H9 (cell line): ENCODE measurements around the gene ASB10. TPM values are rescaled to one million over a fixed set of nuclear protein-coding genes. Genes with fewer than 3 reads are reported as not detected.
A peak's percentile ranks its signal among the peaks of the same experiment; 100 is the strongest.

Experiments used
- DNase-seq: peaks from one replicate; pipeline ENCODE4 v3.0.0-alpha.2; 2017
- H2AFZ ChIP-seq: one replicate; pipeline ENCODE4 v1.6.1; 2013; ENCODE audit warnings: mild to moderate bottlenecking, low read length, control low read depth, moderate library complexity
- H2AK5ac ChIP-seq: 2 replicates; pipeline ENCODE4 v1.6.1; 2013; ENCODE audit warnings: low read length, control low read depth, mixed read lengths; ENCODE audit not compliant: insufficient read length
- H2BK120ac ChIP-seq: one replicate; pipeline ENCODE4 v1.6.1; 2013; ENCODE audit warnings: low read depth, mild to moderate bottlenecking, low read length, control low read depth, inconsistent platforms; ENCODE audit not compliant: poor library complexity, severe bottlenecking
- H2BK12ac ChIP-seq: 2 replicates; pipeline ENCODE4 v1.6.1; 2013; ENCODE audit warnings: low read length, control low read depth, mixed read lengths, low read depth; ENCODE audit not compliant: insufficient read length
- H2BK15ac ChIP-seq: 2 replicates; pipeline ENCODE4 v1.6.1; 2013; ENCODE audit warnings: low read depth, low read length, control low read depth
- H2BK20ac ChIP-seq: one replicate; pipeline ENCODE4 v1.6.1; 2013; ENCODE audit warnings: low read depth, mild to moderate bottlenecking, low read length, control low read depth, inconsistent platforms; ENCODE audit not compliant: poor library complexity, severe bottlenecking
- H2BK5ac ChIP-seq: 2 replicates; pipeline ENCODE4 v1.6.1; 2013; ENCODE audit warnings: low read length, control low read depth, mixed read lengths; ENCODE audit not compliant: insufficient read length
- H3K14ac ChIP-seq: 2 replicates; pipeline ENCODE4 v1.6.1; 2013; ENCODE audit warnings: low read length, control low read depth; ENCODE audit not compliant: insufficient read depth
- H3K18ac ChIP-seq: 2 replicates; pipeline ENCODE4 v1.6.1; 2013; ENCODE audit warnings: low read depth, mild to moderate bottlenecking, mixed read lengths, low read length, control low read depth; ENCODE audit not compliant: insufficient read length
- H3K23ac ChIP-seq: 2 replicates; pipeline ENCODE4 v1.6.1; 2013; ENCODE audit warnings: low read length, control low read depth, mixed read lengths, low read depth; ENCODE audit not compliant: insufficient read length
- H3K23me2 ChIP-seq: 2 replicates; pipeline ENCODE4 v1.6.1; 2013; ENCODE audit warnings: low read depth, mild to moderate bottlenecking, mixed read lengths, low read length, control low read depth; ENCODE audit not compliant: insufficient read length, poor library complexity, severe bottlenecking
- H3K27ac ChIP-seq: 2 replicates; pipeline ENCODE4 v1.5.1; 2013; ENCODE audit warnings: low read length, control low read depth, mixed read lengths, low read depth; ENCODE audit not compliant: insufficient read length
- H3K27me3 ChIP-seq: 2 replicates; pipeline ENCODE4 v1.6.1; 2013; ENCODE audit warnings: low read length, control low read depth, inconsistent platforms; ENCODE audit not compliant: insufficient read depth
- H3K4ac ChIP-seq: 2 replicates; pipeline ENCODE4 v1.6.1; 2013; ENCODE audit warnings: low read depth, mild to moderate bottlenecking, control low read depth, inconsistent platforms, low read length, moderate library complexity
- H3K4me1 ChIP-seq: 2 replicates; pipeline ENCODE4 v1.6.1; 2013; ENCODE audit warnings: low read length, control low read depth, inconsistent platforms; ENCODE audit not compliant: insufficient read depth
- H3K4me2 ChIP-seq: 2 replicates; pipeline ENCODE4 v1.6.1; 2013; ENCODE audit warnings: low read length, control low read depth, mixed read lengths; ENCODE audit not compliant: insufficient read length, insufficient read depth
- H3K56ac ChIP-seq: 2 replicates; pipeline ENCODE4 v1.6.1; 2013; ENCODE audit warnings: low read depth, mild to moderate bottlenecking, mixed read lengths, low read length, control low read depth; ENCODE audit not compliant: insufficient read length
- H3K79me1 ChIP-seq: 2 replicates; pipeline ENCODE4 v1.6.1; 2013; ENCODE audit warnings: low read depth, mild to moderate bottlenecking, moderate library complexity, low read length, control low read depth, inconsistent platforms; ENCODE audit not compliant: insufficient read depth, poor library complexity, severe bottlenecking
- H3K79me2 ChIP-seq: 2 replicates; pipeline ENCODE4 v1.6.1; 2013; ENCODE audit warnings: low read length, control low read depth, inconsistent platforms; ENCODE audit not compliant: insufficient read depth
- H3K9ac ChIP-seq: 2 replicates; pipeline ENCODE4 v1.6.1; 2013; ENCODE audit warnings: low read length, control low read depth, mixed read lengths; ENCODE audit not compliant: insufficient read length; ENCODE audit errors: extremely low read depth
- H3K9me3 ChIP-seq: one replicate; pipeline ENCODE4 v1.6.1; 2013; ENCODE audit warnings: low read depth, low read length, inconsistent platforms; ENCODE audit not compliant: control insufficient read depth
- H3T11ph ChIP-seq: one replicate; pipeline ENCODE4 v1.6.1; 2013; ENCODE audit warnings: mild to moderate bottlenecking, low read length, control low read depth, inconsistent platforms
- H4K20me1 ChIP-seq: one replicate; pipeline ENCODE4 v1.6.1; 2013; ENCODE audit not compliant: control insufficient read depth, insufficient read length, insufficient read depth
- H4K5ac ChIP-seq: 2 replicates; pipeline ENCODE4 v1.6.1; 2013; ENCODE audit warnings: low read depth, mild to moderate bottlenecking, mixed read lengths, low read length, control low read depth; ENCODE audit not compliant: insufficient read length
- H4K8ac ChIP-seq: replicated peaks from 2 replicates; pipeline ENCODE4 v1.6.1; 2013; ENCODE audit warnings: low read length, control low read depth, mixed read lengths, low read depth; ENCODE audit not compliant: insufficient read length
- H4K91ac ChIP-seq: 2 replicates; pipeline ENCODE4 v1.6.1; 2013; ENCODE audit warnings: low read depth, mild to moderate bottlenecking, moderate library complexity, mixed read lengths, low read length, control low read depth; ENCODE audit not compliant: insufficient read length
- H3K27ac Mint-ChIP-seq, 3 experiments: 2 replicates in 2 of 3; 3 replicates in 1 of 3; pipeline ENCODE4 v1.8.0; 2020 to 2021; ENCODE audit warnings: mixed read lengths in 3 of 3, mild to moderate bottlenecking in 1 of 3, moderate library complexity in 1 of 3
- H3K27me3 Mint-ChIP-seq: 2 replicates; pipeline ENCODE4 v1.8.0; 2021; ENCODE audit warnings: low read depth, mild to moderate bottlenecking, moderate library complexity, mixed read lengths
- H3K36me3 Mint-ChIP-seq, 3 experiments: 2 replicates in 2 of 3; 3 replicates in 1 of 3; pipeline ENCODE4 v1.8.0; 2020 to 2021; ENCODE audit warnings: low read depth in 3 of 3, mixed read lengths in 3 of 3; ENCODE audit not compliant: insufficient read depth in 1 of 3
- H3K4me1 Mint-ChIP-seq, 2 experiments: 2 replicates each; pipeline ENCODE4 v1.8.0; 2020; ENCODE audit warnings: mixed read lengths in 2 of 2
- H3K4me3 Mint-ChIP-seq, 2 experiments: 2 replicates in 1 of 2; 3 replicates in 1 of 2; pipeline ENCODE4 v1.8.0; 2020 to 2021; ENCODE audit warnings: mild to moderate bottlenecking in 2 of 2, mixed read lengths in 2 of 2, moderate library complexity in 1 of 2
- H3K9me3 Mint-ChIP-seq, 2 experiments: 2 replicates in 1 of 2; 3 replicates in 1 of 2; pipeline ENCODE4 v1.8.0; 2020; ENCODE audit warnings: mild to moderate bottlenecking in 2 of 2, mixed read lengths in 2 of 2, moderate library complexity in 1 of 2
- CTCF ChIP-seq: fragments of 200-600 bp; sonication (generic); conservative IDR thresholded peaks from 3 replicates; pipeline ENCODE4 v1.8.0; 2021; ENCODE audit warnings: antibody characterized with exemption, mild to moderate bottlenecking
- WGBS: extraction: QIAGEN DNeasy Blood & Tissue Kit; methylation state at CpG from one replicate; pipeline ENCODE4 v1.1.7; 2013; ENCODE audit warnings: missing lambda C conversion rate, low lambda C conversion rate, mixed read lengths; ENCODE audit not compliant: insufficient read length; ENCODE audit errors: extremely low coverage; 5-methylcytosine and 5-hydroxymethylcytosine counted together
- total RNA-seq: library from RNA; stranded (reverse); gene quantifications from 2 replicates; pipeline ENCODE4 v1.2.1, GENCODE V29; 2021

The ASB10 gene
- total RNA-seq, 1 experiment from 2014 or later, result not detected

DNA sequence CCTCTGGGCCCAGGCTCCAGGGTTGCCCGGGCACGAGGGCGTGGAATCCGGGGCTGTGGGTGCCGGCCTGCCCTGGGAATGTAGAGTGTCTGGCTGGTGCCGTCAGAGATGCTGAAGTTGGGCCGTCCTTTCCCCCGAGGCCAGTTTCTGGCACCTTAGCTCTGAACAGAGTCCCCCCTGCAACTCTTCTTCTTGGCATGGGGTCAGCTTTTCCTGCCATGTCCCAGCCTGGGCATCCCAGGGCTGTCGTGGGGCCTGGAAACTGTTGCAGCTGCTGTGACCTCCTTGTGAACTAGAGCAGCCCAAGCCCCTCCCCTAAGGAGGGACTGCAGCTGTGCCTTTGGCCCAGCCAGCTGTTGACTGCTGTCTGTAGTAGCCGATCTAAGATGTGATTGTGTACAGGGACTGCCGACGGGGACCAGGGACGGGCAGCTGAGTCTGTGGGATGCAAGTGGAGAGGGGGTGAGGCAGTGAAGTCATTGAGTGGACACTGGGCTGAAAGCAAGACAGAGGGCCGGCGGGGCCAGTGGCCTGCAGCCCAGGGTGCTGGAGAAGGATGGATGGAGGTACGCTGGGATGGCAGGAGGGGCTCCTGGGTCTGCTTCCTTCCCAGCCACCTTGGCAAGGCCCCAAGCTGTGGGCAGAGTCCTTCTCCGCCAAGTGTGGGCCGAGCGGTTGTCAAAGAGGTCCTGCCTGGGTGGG lies 55.3 kb downstream of the ASB10 start:
- no peak overlapping the region for H3K4ac ChIP-seq
- no peaks in the 10 kb centered on the region for H3K79me2 ChIP-seq
- H3K56ac ChIP-seq, result no peak overlapping the region
- H2AK5ac ChIP-seq, result no peak overlapping the region
- Mint-ChIP-seq H3K4me3 (no peak overlapping the region), H3K27ac (peak overlapping the region in 1 of 3 experiments; percentile 18; a peak in 2 of 7 replicates), H3K27me3 (peaks cover 4% of the 10 kb centered on the region; the same call in 1 of the 2 replicates), H3K4me1 (peaks cover 3 to 9% of the 10 kb centered on the region in 2 experiments), H3K36me3 (peaks cover 27 to 66% (median 32%) of the 10 kb centered on the region in 3 experiments), H3K9me3 (no peaks in the 10 kb centered on the region; a peak in 2 of 5 replicates)
- no peak overlapping the region for H3K23ac ChIP-seq
- WGBS, result no CpG with 5 or more reads among the region's 19 CpGs
- H3T11ph ChIP-seq, result no peak overlapping the region
- no peak overlapping the region for H2BK15ac ChIP-seq
- no peak for DNase-seq
- no peak overlapping the region for H3K18ac ChIP-seq
- H3K4me2 ChIP-seq, result no peak overlapping the region
- no peaks in the 10 kb centered on the region; the same call in 1 of the 2 replicates for H3K4me1 ChIP-seq
- H3K27me3 ChIP-seq, result no peaks in the 10 kb centered on the region
- H4K20me1 ChIP-seq, result no peaks in the 10 kb centered on the region
- no peak for TF ChIP-seq CTCF
- H2BK12ac ChIP-seq, result no peak overlapping the region
- peaks cover 2% of the 10 kb centered on the region for H3K23me2 ChIP-seq
- H3K79me1 ChIP-seq, result no peaks in the 10 kb centered on the region
- no peak overlapping the region for H3K27ac ChIP-seq
- H3K9me3 ChIP-seq, result no peaks in the 10 kb centered on the region
- H4K5ac ChIP-seq, result no peak overlapping the region
- H2BK5ac ChIP-seq, result no peak overlapping the region
- H3K9ac ChIP-seq, result no peak overlapping the region
- no peak overlapping the region for H2BK20ac ChIP-seq
- H3K14ac ChIP-seq, result no peak overlapping the region
- no peak overlapping the region for H2AFZ ChIP-seq
- no peak overlapping the region for H4K91ac ChIP-seq
- H2BK120ac ChIP-seq, result no peak overlapping the region
- H4K8ac ChIP-seq, result no peak overlapping the region
